Thyroid gland (tissue), 4 donors: ENCODE measurements around the gene RYR3.

Experiments used
- CTCF ChIP-seq, 6 experiments: fragments of 200-600 bp in 3 of 6; fragments of 450-650 bp in 3 of 6; sonication (generic) in 3 of 6; IDR thresholded peaks; one replicate each; pipeline ENCODE4 v1.5.1; 2016 to 2019; ENCODE audit warnings: antibody characterized with exemption in 6 of 6, mild to moderate bottlenecking in 2 of 6, inconsistent platforms in 1 of 6, moderate library complexity in 1 of 6
- POLR2A ChIP-seq, 2 donors: fragments of 450-650 bp; IDR thresholded peaks; one replicate each; pipeline ENCODE4 v1.6.1; 2017; ENCODE audit warnings: antibody characterized with exemption in 2 of 2, mild to moderate bottlenecking in 2 of 2, moderate library complexity in 1 of 2

- no peak for TF ChIP-seq POLR2A (IDR thresholded peaks at IDR 0.05)
- TF ChIP-seq CTCF (IDR thresholded peaks at IDR 0.05) = no peak
Observed at GRCh38 chr15:33454346-33454745, 143.6 kb downstream of the RYR3 start.
